Muscle layer of duodenum (tissue), 2 donors: ENCODE results near the gene LPP.

Experiments
- H3K27ac ChIP-seq: one replicate; pipeline ENCODE4 v1.7.0; 2013; ENCODE audit warnings: mild to moderate bottlenecking, low read length
- H3K27me3 ChIP-seq: one replicate; pipeline ENCODE4 v1.7.0; 2013; ENCODE audit warnings: low read depth, mild to moderate bottlenecking, control low read depth, low read length
- H3K36me3 ChIP-seq, 2 donors: one replicate each; pipeline ENCODE4 v1.7.0; 2013; ENCODE audit warnings: low read length in 2 of 2, control low read depth in 1 of 2, mild to moderate bottlenecking in 1 of 2; ENCODE audit not compliant: insufficient read depth in 2 of 2, control insufficient read depth in 1 of 2
- H3K4me1 ChIP-seq, 2 donors: one replicate each; pipeline ENCODE4 v1.7.0; 2013; ENCODE audit warnings: low read length in 2 of 2, mild to moderate bottlenecking in 2 of 2, control low read depth in 1 of 2, moderate library complexity in 1 of 2; ENCODE audit not compliant: insufficient read depth in 2 of 2, control insufficient read depth in 1 of 2
- H3K4me3 ChIP-seq, 2 donors: one replicate each; pipeline ENCODE4 v1.7.0; 2013; ENCODE audit warnings: low read length in 2 of 2, low read depth in 1 of 2, mild to moderate bottlenecking in 1 of 2
- H3K9me3 ChIP-seq, 2 donors: one replicate each; pipeline ENCODE4 v1.7.0; 2013; ENCODE audit warnings: low read length in 2 of 2, control low read depth in 1 of 2, mild to moderate bottlenecking in 1 of 2; ENCODE audit not compliant: control insufficient read depth in 1 of 2
- donor health status: healthy.

LPP gene

DNA sequence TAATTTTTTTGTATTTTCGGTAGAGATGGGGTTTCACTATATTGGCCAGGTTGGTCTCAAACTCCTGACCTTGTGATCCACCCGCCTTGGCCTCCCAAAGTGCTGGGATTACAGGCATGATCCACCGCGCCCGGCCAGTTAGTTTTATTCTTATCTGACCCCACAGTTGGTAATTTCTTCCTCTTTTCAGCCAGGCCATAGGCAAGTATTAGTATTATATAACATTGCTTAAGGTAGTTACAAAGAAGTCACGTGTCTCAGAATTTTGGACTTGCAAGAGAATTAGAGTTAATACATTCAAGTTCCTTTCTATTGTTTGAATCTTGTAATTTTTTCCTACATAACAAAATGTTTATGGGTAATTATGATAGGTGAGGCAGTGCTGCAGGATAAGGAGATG lies 334.8 kb downstream of the LPP start:
- Histone ChIP-seq H3K27ac (no peak overlapping the region), H3K36me3 (peaks cover 11 to 35% of the 10 kb centered on the region in 2 donors), H3K4me1 (peaks cover 0 to 26% of the 10 kb centered on the region in 2 donors), H3K27me3 (no peaks in the 10 kb centered on the region), H3K4me3 (no peak overlapping the region), H3K9me3 (no peaks in the 10 kb centered on the region)

DNA sequence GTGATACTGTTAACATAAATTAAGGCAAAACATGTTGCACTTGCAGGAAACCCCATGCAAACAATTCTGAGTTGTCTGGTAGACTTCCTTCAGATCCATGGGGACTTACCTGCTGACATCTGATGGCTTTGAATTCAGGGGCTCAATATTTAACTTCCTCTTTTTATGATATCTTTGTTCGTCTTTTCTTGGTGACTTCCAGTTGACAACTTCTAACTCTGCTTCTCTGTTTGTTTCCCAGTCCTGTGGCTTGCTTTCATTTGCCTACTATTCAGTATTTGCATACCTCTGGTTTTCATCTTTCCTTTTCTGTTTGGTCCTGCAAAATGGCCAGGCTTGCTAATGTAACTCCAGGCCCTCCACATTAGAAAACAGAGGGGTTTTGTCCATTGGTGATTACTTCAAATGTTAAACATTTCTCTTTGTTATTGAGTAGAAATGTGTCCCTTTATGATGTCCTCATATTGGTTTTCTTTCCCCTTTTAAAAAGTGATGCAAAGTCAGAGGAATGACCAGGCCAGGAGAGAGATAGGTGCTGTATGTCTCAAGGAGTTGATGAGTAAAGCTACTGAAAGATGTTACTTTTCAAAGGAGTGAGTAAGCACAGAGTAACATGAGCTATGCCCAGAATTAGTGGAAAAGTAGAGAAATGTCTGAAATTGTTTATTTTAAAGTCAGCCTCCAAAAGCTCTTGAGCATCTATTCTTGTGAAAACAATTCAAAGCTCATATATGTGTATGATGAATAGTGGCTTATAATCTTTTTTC lies 335.9 kb downstream of the LPP start:
- no peak overlapping the region for H3K4me3 ChIP-seq
- no peaks in the 10 kb centered on the region for H3K27me3 ChIP-seq
- H3K36me3 ChIP-seq = peaks cover 6 to 30% of the 10 kb centered on the region in 2 donors
- no peak overlapping the region for H3K27ac ChIP-seq
- H3K9me3 ChIP-seq = no peaks in the 10 kb centered on the region
- H3K4me1 ChIP-seq = peaks cover 0 to 26% of the 10 kb centered on the region in 2 donors

DNA sequence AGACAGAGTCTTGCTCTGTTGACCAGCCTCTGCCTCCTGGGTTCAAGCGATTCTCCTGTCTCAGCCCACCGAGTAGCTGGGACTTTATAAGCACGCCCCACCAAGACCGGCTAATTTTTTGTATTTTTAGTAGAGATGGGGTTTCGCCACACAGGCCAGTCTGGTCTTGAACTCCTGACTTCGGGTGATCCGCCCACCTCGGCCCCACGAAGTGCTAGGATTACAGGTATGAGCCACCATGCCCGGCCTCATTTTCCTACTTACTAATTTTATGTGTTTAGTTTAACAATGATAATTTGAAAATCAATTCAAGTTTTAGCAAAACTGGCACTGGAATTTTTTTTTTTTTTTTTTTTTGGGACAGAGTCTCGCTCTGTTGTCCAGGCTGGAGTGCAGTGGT lies 336.5 kb downstream of the LPP start:
- H3K4me1 ChIP-seq = peaks cover 0 to 26% of the 10 kb centered on the region in 2 donors
- H3K27me3 ChIP-seq = no peaks in the 10 kb centered on the region
- H3K4me3 ChIP-seq = no peak overlapping the region
- no peak overlapping the region for H3K27ac ChIP-seq
- H3K9me3 ChIP-seq = no peaks in the 10 kb centered on the region
- peaks cover 0 to 24% of the 10 kb centered on the region in 2 donors for H3K36me3 ChIP-seq

GRCh38 chr3:188491276-188491687 lies 337.3 kb downstream of the LPP start:
- H3K27me3 ChIP-seq = no peaks in the 10 kb centered on the region
- no peak overlapping the region for H3K27ac ChIP-seq
- no peaks in the 10 kb centered on the region for H3K9me3 ChIP-seq
- H3K36me3 ChIP-seq = peaks cover 0 to 20% of the 10 kb centered on the region in 2 donors
- peaks cover 0 to 26% of the 10 kb centered on the region in 2 donors for H3K4me1 ChIP-seq
- no peak overlapping the region for H3K4me3 ChIP-seq

DNA sequence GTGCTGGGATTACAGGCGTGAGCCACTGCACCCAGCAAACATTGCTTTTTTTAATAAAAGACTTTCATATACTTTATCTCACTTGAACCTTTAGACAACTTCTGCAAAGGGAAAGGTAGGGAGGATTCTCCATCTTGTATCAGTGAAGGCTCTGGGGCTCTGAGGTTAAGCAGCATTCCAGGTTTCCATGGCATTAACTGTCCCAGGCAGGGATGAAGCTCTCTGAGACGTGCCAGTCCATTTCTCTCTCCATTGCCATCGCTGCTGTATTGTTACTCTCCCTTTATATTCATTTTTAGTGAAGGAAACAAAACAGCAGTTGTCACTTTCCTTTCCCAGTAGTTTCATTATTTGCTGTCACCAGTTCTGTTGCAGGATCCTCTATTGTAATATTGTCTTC lies 342.4 kb downstream of the LPP start:
- Histone ChIP-seq H3K36me3 (peaks cover 0 to 4% of the 10 kb centered on the region in 2 donors), H3K4me3 (no peak overlapping the region), H3K4me1 (peaks cover 0 to 6% of the 10 kb centered on the region in 2 donors), H3K27ac (no peak overlapping the region), H3K9me3 (no peaks in the 10 kb centered on the region), H3K27me3 (no peaks in the 10 kb centered on the region)

GRCh38 chr3:188497021-188497420 lies 343.1 kb downstream of the LPP start:
- no peak overlapping the region for H3K4me3 ChIP-seq
- no peak overlapping the region for H3K27ac ChIP-seq
- no peaks in the 10 kb centered on the region for H3K9me3 ChIP-seq
- no peaks in the 10 kb centered on the region for H3K36me3 ChIP-seq
- no peaks in the 10 kb centered on the region for H3K27me3 ChIP-seq
- no peaks in the 10 kb centered on the region for H3K4me1 ChIP-seq

DNA sequence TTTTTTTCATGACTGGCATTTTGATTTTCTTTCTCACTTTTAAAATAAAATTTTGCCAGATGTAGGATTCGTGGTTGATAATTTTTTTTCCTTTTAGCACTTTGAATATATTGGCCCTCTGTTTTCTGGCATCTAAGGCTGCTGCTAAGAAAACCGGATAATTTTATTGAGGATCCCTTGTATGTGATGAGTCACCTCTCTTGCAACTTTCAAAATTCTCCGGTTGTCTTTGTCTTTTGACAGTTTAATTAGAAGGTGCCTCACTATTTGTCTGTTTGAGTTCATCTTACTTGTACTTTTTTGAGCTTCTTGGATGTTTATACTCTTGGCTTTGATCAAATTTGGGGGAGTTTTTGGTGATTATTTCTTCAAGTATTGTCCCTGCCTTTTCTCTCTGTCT lies 349.7 kb downstream of the LPP start:
- no peak overlapping the region for H3K4me3 ChIP-seq

DNA sequence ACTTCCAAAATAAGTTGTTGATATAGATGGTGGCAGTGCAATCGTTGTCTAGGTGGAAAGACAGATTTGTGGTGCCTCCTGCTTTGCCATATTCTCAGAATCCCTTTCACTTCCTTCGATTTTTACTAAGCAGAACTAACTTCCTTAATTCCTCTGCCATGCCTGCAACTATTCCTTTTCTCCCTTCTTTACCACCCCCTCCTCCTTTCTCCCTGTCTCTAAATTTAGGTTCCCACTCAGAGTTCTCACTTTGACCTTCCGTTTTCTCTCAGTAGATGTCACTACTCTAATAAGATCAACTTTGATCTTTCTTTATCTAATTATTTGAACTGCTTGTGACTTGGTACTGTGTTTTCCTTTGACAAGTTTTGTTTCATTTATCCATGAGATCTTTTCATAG lies 351.2 kb downstream of the LPP start:
- H3K4me1 ChIP-seq = peaks cover 0 to 37% of the 10 kb centered on the region in 2 donors
- H3K9me3 ChIP-seq = peaks cover 5 to 7% of the 10 kb centered on the region in 2 donors
- no peak overlapping the region for H3K27ac ChIP-seq
- peaks cover 0 to 7% of the 10 kb centered on the region in 2 donors for H3K36me3 ChIP-seq
- no peaks in the 10 kb centered on the region for H3K27me3 ChIP-seq
- H3K4me3 ChIP-seq = no peak overlapping the region

More for the DNA sequence above, 349.7 kb downstream of the LPP start:
- Histone ChIP-seq H3K36me3 (peaks cover 0 to 7% of the 10 kb centered on the region in 2 donors), H3K27ac (no peak overlapping the region), H3K4me1 (peaks cover 0 to 33% of the 10 kb centered on the region in 2 donors), H3K9me3 (peaks cover 5 to 7% of the 10 kb centered on the region in 2 donors), H3K27me3 (no peaks in the 10 kb centered on the region)

DNA sequence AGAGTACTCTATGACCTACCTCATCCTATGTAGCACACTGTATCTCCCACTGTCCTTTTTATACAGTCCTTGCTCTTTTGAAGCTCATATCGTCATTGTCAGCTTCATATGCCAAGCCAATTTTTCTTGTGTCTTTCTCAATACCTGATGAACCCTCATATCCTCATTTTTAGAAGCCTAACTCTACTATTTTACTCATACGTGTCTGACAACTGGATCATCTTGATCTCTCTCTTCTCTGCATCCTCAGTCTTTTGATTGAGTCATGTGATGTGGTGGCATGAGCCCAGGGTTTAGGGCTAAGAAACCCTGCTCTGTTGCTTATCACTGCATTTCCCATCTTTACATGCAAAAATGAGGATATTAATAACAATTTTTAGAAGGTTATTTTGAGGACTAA lies 352.0 kb downstream of the LPP start:
- H3K4me3 ChIP-seq = no peak overlapping the region
- peaks cover 0 to 7% of the 10 kb centered on the region in 2 donors for H3K36me3 ChIP-seq
- H3K27me3 ChIP-seq = no peaks in the 10 kb centered on the region
- peaks cover 5 to 7% of the 10 kb centered on the region in 2 donors for H3K9me3 ChIP-seq
- H3K4me1 ChIP-seq = peaks cover 0 to 39% of the 10 kb centered on the region in 2 donors
- H3K27ac ChIP-seq = no peak overlapping the region

- H3K4me1 ChIP-seq = peaks cover 0 to 39% of the 10 kb centered on the region in 2 donors
- peaks cover 0 to 7% of the 10 kb centered on the region in 2 donors for H3K36me3 ChIP-seq
- H3K9me3 ChIP-seq = peaks cover 5 to 7% of the 10 kb centered on the region in 2 donors
- H3K4me3 ChIP-seq = no peak overlapping the region
- H3K27me3 ChIP-seq = no peaks in the 10 kb centered on the region
- H3K27ac ChIP-seq = no peak overlapping the region
These were observed 352.5 kb downstream of the LPP start for GRCh38 chr3:188506446-188506845.

DNA sequence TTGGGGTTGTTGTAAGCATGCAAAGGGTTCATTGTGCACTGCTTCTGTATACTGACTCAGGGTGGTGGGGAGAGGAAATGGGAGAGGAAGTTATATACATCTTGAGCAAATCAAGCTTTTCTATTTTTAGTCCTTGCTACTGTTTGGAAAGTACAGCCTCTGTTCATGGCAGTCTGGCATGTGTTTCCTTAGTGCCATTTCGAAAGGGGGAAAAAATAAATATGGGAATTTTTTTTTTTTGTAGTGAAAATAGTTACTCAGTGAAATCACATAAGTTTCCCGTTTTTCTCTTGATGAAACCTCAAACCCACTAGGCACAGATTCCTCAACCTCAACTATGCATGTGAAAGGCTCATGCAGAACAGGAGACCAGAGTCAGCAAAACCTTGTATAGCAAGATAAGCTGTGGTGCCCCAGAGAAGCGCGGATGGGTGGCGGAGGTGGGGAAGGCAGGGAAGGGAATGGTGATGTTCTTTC lies 353.3 kb downstream of the LPP start:
- Histone ChIP-seq H3K9me3 (peaks cover 5 to 7% of the 10 kb centered on the region in 2 donors), H3K27me3 (no peaks in the 10 kb centered on the region), H3K4me1 (peaks cover 0 to 39% of the 10 kb centered on the region in 2 donors), H3K36me3 (peaks cover 0 to 7% of the 10 kb centered on the region in 2 donors), H3K27ac (no peak overlapping the region), H3K4me3 (no peak overlapping the region)
